Measurements from ENCODE around the gene ATP13A4.

DNA sequence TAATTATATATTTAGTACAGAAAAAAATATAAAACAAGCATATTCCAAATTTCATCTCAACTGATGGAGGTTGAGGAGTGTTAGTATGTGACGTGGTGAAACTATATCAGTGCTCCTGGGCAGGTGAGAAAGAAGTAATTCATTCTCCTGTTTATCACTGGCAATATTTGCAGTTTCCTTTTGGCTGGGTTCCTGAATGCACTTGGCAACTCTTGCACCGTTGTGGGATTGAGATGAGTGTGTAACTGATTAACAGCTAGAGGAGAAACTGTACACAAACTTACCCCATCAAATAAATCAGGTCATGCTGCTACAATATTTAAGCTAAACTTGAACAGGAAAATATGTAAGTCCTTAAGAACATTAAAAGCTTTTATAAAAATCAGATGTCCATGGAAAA is 2.1 kb upstream of the ATP13A4 start:
- TF ChIP-seq, protein P1, sequence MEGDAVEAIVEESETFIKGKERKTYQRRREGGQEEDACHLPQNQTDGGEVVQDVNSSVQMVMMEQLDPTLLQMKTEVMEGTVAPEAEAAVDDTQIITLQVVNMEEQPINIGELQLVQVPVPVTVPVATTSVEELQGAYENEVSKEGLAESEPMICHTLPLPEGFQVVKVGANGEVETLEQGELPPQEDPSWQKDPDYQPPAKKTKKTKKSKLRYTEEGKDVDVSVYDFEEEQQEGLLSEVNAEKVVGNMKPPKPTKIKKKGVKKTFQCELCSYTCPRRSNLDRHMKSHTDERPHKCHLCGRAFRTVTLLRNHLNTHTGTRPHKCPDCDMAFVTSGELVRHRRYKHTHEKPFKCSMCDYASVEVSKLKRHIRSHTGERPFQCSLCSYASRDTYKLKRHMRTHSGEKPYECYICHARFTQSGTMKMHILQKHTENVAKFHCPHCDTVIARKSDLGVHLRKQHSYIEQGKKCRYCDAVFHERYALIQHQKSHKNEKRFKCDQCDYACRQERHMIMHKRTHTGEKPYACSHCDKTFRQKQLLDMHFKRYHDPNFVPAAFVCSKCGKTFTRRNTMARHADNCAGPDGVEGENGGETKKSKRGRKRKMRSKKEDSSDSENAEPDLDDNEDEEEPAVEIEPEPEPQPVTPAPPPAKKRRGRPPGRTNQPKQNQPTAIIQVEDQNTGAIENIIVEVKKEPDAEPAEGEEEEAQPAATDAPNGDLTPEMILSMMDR (IDR thresholded peaks at IDR 0.05 in 4 of 5, conservative IDR thresholded peaks at IDR 0.05 in 1 of 5) = no peak
- no peak for TF ChIP-seq POLR2A (IDR thresholded peaks at IDR 0.05)

All from gastrocnemius medialis (tissue), 4 donors.